ENCODE data around the gene MYOM1. TPM values are rescaled to one million over a fixed set of nuclear protein-coding genes. Genes with fewer than 3 reads are reported as not detected.
"Not testable (repeated sequence)": the region's sequence is repeated elsewhere in the genome, so short reads cannot be mapped to it uniquely, and the experiment has no call there.

The MYOM1 gene
- total RNA-seq, 1 donor from 2014 or later, result 0.46 TPM

DNA sequence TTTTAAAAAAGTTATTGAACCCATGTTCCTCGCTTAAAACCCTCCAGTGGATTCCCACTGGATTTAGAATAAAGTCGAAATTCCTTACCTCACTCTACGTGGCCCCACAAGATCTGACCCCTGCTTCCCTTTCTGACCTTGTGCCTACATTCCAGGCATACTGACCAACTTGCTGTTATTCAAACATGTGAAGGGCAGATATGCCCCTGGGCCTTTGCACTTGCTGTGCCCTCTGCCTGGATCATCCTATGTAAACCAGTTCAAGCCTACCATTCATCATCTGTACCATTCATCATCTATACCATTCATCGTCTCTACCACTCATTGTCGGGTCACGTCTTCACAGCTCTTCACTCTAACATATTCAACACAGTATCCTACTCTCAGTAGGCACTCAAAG is 165.6 kb downstream of the MYOM1 start:
- no peak for DNase-seq (ENCODE audit: extremely low spot score, unreplicated experiment)
- H3K4me3 Mint-ChIP-seq (ENCODE audit: unreplicated experiment), result no peak overlapping the region
- H3K27ac Mint-ChIP-seq (ENCODE audit: unreplicated experiment), result no peak overlapping the region
- no peaks in the 10 kb centered on the region for H3K36me3 Mint-ChIP-seq (ENCODE audit: unreplicated experiment)
- no peaks in the 10 kb centered on the region for H3K4me1 Mint-ChIP-seq (ENCODE audit: unreplicated experiment)
- peaks cover 4% of the 10 kb centered on the region for H3K27me3 Mint-ChIP-seq (ENCODE audit: unreplicated experiment)
- H3K9me3 Mint-ChIP-seq (ENCODE audit: unreplicated experiment), result peaks cover 7% of the 10 kb centered on the region
- TF ChIP-seq, protein P1, sequence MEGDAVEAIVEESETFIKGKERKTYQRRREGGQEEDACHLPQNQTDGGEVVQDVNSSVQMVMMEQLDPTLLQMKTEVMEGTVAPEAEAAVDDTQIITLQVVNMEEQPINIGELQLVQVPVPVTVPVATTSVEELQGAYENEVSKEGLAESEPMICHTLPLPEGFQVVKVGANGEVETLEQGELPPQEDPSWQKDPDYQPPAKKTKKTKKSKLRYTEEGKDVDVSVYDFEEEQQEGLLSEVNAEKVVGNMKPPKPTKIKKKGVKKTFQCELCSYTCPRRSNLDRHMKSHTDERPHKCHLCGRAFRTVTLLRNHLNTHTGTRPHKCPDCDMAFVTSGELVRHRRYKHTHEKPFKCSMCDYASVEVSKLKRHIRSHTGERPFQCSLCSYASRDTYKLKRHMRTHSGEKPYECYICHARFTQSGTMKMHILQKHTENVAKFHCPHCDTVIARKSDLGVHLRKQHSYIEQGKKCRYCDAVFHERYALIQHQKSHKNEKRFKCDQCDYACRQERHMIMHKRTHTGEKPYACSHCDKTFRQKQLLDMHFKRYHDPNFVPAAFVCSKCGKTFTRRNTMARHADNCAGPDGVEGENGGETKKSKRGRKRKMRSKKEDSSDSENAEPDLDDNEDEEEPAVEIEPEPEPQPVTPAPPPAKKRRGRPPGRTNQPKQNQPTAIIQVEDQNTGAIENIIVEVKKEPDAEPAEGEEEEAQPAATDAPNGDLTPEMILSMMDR (IDR thresholded peaks at IDR 0.05), result no peak

DNA sequence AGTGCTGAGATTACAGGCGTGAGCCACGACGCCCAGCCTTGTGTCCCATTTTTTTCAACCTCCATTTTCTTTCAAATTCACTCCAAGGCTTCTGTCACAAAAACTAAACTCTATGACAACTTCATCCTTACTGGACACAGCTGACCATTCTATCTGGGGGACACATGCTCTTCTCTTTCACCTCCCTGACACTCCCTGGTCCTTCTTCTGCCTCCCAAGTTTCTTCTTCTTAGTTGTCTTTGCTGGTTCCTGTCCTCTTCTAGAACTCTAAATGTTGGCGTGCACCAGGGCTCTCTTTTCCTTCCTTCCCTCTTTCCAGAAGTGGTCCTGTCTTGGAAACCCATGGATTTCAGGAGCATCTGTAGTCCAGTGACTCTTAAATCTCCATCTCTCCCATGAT is 166.7 kb downstream of the MYOM1 start:
- peaks cover 4% of the 10 kb centered on the region for H3K27me3 Mint-ChIP-seq (ENCODE audit: unreplicated experiment)
- DNase-seq (ENCODE audit: extremely low spot score, unreplicated experiment), result no peak
- no peak overlapping the region for H3K27ac Mint-ChIP-seq (ENCODE audit: unreplicated experiment)

DNA sequence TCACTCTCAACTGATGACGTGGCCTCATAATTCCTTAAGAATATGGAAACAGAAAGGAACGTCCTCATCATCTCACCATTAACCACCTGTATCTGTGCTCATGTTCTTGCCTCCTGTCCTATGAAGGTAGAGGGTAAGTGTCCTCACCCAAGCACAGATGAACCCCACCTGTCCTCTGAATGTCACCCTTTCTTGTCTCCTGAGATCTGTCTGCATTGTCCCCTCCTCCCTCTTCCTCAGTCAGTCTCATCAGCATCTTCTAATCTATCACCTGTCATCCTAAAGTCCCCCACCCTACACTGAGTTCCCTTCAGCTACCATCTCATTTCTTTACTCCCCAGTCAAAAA is 167.4 kb downstream of the MYOM1 start:
- Mint-ChIP-seq H3K27ac (ENCODE audit: unreplicated experiment) (no peak overlapping the region), H3K27me3 (ENCODE audit: unreplicated experiment) (peaks cover 4% of the 10 kb centered on the region), H3K4me3 (ENCODE audit: unreplicated experiment) (no peak overlapping the region), H3K36me3 (ENCODE audit: unreplicated experiment) (no peaks in the 10 kb centered on the region), H3K9me3 (ENCODE audit: unreplicated experiment) (peaks cover 7% of the 10 kb centered on the region), H3K4me1 (ENCODE audit: unreplicated experiment) (no peaks in the 10 kb centered on the region)
- TF ChIP-seq, protein P1 (IDR thresholded peaks at IDR 0.05), result no peak
- no peak for DNase-seq (ENCODE audit: extremely low spot score, unreplicated experiment)

More for the DNA sequence above, 166.7 kb downstream of the MYOM1 start:
- Mint-ChIP-seq H3K36me3 (ENCODE audit: unreplicated experiment) (no peaks in the 10 kb centered on the region), H3K4me3 (ENCODE audit: unreplicated experiment) (no peak overlapping the region), H3K4me1 (ENCODE audit: unreplicated experiment) (no peaks in the 10 kb centered on the region), H3K9me3 (ENCODE audit: unreplicated experiment) (peaks cover 7% of the 10 kb centered on the region)
- TF ChIP-seq, protein P1 (IDR thresholded peaks at IDR 0.05), result no peak

DNA sequence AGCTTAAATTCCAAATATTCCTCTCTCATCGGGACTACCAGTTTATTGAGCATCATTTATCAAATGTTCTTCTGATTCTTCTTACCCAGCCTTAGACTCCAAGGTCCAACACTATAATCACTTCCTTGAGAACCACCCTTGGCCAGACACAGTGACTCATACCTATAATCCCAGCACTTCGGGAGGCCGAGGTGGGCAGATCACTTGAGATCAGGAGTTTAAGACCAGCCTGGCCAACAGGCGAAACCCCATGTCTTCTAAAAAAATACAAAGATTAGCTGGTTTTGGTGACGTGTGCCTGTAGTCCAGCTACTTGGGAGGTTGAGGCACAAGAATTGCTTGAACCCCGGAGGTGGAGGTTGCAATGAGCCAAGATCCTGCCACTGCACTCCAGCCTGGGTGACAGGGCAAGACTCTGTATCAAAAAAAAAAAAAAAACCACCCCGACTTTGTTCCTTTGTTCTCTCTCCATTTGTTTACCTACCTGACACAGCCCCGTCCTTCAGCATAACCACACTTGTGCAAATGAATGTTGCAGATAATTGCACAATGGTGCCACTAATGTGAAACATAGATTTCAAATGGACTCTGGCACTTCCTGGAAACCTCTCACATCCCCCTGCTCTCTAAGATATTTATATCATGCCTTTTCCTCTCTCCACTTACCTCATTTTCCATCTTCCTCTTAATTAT is 167.9 kb downstream of the MYOM1 start:
- H3K27ac Mint-ChIP-seq (ENCODE audit: unreplicated experiment), result no peak overlapping the region
- TF ChIP-seq, protein P1 (IDR thresholded peaks at IDR 0.05), result no peak
- no peaks in the 10 kb centered on the region for H3K4me1 Mint-ChIP-seq (ENCODE audit: unreplicated experiment)
- DNase-seq (ENCODE audit: extremely low spot score, unreplicated experiment), result no peak
- H3K36me3 Mint-ChIP-seq (ENCODE audit: unreplicated experiment), result no peaks in the 10 kb centered on the region
- peaks cover 7% of the 10 kb centered on the region for H3K9me3 Mint-ChIP-seq (ENCODE audit: unreplicated experiment)
- no peak overlapping the region for H3K4me3 Mint-ChIP-seq (ENCODE audit: unreplicated experiment)
- H3K27me3 Mint-ChIP-seq (ENCODE audit: unreplicated experiment), result peaks cover 4% of the 10 kb centered on the region

DNA sequence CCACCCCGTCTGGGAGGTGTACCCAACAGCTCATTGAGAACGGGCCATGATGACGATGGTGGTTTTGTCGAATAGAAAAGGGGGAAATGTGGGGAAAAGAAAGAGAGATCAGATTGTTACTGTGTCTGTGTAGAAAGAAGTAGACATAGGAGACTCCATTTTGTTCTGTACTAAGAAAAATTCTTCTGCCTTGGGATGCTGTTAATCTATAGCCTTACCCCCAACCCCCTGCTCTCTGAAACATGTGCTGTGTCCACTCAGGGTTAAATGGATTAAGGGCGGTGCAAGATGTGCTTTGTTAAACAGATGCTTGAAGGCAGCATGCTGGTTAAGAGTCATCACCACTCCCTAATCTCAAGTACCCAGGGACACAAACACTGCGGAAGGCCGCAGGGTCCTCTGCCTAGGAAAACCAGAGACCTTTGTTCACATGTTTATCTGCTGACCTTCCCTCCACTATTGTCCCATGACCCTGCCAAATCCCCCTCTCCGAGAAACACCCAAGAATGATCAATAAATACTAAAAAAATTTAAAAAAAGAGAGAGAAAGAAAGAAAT is 169.8 kb downstream of the MYOM1 start:
- not testable (repeated sequence) for H3K36me3 Mint-ChIP-seq (ENCODE audit: unreplicated experiment); H3K4me3 Mint-ChIP-seq (ENCODE audit: unreplicated experiment); H3K4me1 Mint-ChIP-seq (ENCODE audit: unreplicated experiment); H3K27me3 Mint-ChIP-seq (ENCODE audit: unreplicated experiment); H3K27ac Mint-ChIP-seq (ENCODE audit: unreplicated experiment); H3K9me3 Mint-ChIP-seq (ENCODE audit: unreplicated experiment); DNase-seq (ENCODE audit: extremely low spot score, unreplicated experiment)

Measured in osteocyte (in vitro differentiated cells).